GM12892 (cell line): ENCODE measurements around the gene WNK3.

Source experiments
- POLR2A ChIP-seq: IDR thresholded peaks from 2 replicates; pipeline ENCODE4 v1.6.1; 2011; ENCODE audit warnings: low read depth, low read length, control low read depth
- POLR2AphosphoS5 ChIP-seq: IDR thresholded peaks from 2 replicates; pipeline ENCODE4 v1.6.1; 2011; ENCODE audit warnings: low read depth, low read length, control low read depth

DNA sequence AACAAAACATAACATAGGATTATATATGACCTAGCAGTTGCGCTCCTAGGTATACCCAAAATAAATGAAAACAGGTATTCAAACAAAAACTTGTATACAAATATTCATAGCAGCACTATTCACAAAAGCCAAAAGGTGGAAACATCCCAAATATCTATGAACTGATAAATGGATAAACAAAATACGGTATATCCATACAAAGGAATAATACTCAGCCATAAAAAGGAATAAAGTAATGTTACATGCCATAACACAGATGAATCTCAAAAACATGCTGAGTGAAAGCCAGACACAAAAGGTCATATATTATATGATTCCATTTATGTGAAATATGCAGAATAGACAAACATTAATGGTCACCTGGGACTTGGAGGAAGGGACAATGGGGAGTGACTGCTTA is 5.2 kb downstream of the WNK3 start:
- TF ChIP-seq POLR2AphosphoS5 (no peak), POLR2A (no peak)
